ENCODE measurements around the gene POLR2A. TPM values are rescaled to one million over a fixed set of nuclear protein-coding genes. Genes with fewer than 3 reads are reported as not detected.

The POLR2A gene
- total and polyA plus RNA-seq, 4 donors = 13.3 to 54.4 (median 34.8) TPM

DNA sequence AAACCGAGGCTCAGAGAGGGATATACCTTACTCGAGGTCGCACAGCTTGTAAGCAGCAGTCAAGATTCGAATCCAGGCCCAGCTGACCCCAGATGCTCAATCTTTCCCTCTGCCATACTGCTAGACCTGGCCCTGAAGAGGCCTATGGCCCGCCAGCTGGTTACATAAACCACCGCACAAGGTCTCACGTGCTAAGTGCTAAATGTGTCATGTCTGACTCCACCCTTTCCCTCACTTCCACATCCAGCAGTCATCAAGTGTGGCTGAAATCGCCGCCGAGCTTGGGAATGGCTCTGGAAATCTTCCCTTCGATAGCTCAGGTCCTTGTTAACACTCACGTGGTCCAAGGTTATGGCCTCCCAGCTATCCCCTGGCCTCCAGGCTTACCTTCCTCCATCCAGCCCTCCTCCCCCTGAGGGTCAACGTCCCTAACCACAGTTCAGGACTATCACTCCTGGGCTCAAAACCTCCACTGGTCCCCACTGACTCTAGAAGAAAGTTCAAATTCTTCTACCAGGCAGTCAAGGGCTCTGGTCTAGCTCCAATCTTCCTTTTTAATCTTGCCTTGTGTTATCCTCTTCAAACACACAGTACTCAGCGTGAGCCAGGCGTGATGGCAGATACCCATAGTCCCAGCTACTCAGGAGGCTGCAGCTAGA is 8.3 kb upstream of the POLR2A start:
- Histone ChIP-seq H3K9ac (ENCODE audit: low read depth in 1 of 2, low read length in 2 of 2) (no peak overlapping the region), H3K36me3 (ENCODE audit: control insufficient read depth in 4 of 4, insufficient read depth in 3 of 4, low read depth in 1 of 4, low read length in 3 of 4) (no peaks in the 10 kb centered on the region), H3K4me1 (ENCODE audit: control insufficient read depth in 4 of 4, insufficient read depth in 4 of 4, low read length in 3 of 4) (peaks cover 13 to 53% (median 38%) of the 10 kb centered on the region in 4 donors), H3K27ac (ENCODE audit: low read depth in 1 of 2, low read length in 2 of 2) (peak overlapping the region in 1 of 2 donors; percentile 14), H3K4me3 (ENCODE audit: low read depth in 1 of 3, low read length in 3 of 3) (no peak overlapping the region), H3K9me3 (ENCODE audit: control insufficient read depth in 4 of 4, low read length in 3 of 4) (no peaks in the 10 kb centered on the region), H3K27me3 (ENCODE audit: control insufficient read depth in 4 of 4, insufficient read depth in 4 of 4, low read length in 3 of 4) (no peaks in the 10 kb centered on the region)
- TF ChIP-seq NR2F2 (IDR thresholded peaks at IDR 0.05) (no peak), ATF3 (IDR thresholded peaks at IDR 0.05) (no peak), EGR1 (IDR thresholded peaks at IDR 0.05; ENCODE audit: low read depth in 2 of 2) (no peak), RXRA (IDR thresholded peaks at IDR 0.05) (no peak), JUND (IDR thresholded peaks at IDR 0.05) (no peak), TAF1 (conservative IDR thresholded peaks at IDR 0.05) (no peak), GABPA (IDR thresholded peaks at IDR 0.05 in 1 of 2, conservative IDR thresholded peaks at IDR 0.05 in 1 of 2) (no peak), SP1 (IDR thresholded peaks at IDR 0.05) (no peak)
- TF ChIP-seq, protein P1, sequence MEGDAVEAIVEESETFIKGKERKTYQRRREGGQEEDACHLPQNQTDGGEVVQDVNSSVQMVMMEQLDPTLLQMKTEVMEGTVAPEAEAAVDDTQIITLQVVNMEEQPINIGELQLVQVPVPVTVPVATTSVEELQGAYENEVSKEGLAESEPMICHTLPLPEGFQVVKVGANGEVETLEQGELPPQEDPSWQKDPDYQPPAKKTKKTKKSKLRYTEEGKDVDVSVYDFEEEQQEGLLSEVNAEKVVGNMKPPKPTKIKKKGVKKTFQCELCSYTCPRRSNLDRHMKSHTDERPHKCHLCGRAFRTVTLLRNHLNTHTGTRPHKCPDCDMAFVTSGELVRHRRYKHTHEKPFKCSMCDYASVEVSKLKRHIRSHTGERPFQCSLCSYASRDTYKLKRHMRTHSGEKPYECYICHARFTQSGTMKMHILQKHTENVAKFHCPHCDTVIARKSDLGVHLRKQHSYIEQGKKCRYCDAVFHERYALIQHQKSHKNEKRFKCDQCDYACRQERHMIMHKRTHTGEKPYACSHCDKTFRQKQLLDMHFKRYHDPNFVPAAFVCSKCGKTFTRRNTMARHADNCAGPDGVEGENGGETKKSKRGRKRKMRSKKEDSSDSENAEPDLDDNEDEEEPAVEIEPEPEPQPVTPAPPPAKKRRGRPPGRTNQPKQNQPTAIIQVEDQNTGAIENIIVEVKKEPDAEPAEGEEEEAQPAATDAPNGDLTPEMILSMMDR (IDR thresholded peaks at IDR 0.05; ENCODE audit: low read depth, low read length, missing input control) = no peak
- TF ChIP-seq, protein P2, sequence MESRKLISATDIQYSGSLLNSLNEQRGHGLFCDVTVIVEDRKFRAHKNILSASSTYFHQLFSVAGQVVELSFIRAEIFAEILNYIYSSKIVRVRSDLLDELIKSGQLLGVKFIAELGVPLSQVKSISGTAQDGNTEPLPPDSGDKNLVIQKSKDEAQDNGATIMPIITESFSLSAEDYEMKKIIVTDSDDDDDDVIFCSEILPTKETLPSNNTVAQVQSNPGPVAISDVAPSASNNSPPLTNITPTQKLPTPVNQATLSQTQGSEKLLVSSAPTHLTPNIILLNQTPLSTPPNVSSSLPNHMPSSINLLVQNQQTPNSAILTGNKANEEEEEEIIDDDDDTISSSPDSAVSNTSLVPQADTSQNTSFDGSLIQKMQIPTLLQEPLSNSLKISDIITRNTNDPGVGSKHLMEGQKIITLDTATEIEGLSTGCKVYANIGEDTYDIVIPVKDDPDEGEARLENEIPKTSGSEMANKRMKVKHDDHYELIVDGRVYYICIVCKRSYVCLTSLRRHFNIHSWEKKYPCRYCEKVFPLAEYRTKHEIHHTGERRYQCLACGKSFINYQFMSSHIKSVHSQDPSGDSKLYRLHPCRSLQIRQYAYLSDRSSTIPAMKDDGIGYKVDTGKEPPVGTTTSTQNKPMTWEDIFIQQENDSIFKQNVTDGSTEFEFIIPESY (IDR thresholded peaks at IDR 0.05) = no peak
- DNase-seq (ENCODE audit: low spot score) = peak; percentile 57
- 74% methylated on average over 15 of the region's 15 CpGs for WGBS

DNA sequence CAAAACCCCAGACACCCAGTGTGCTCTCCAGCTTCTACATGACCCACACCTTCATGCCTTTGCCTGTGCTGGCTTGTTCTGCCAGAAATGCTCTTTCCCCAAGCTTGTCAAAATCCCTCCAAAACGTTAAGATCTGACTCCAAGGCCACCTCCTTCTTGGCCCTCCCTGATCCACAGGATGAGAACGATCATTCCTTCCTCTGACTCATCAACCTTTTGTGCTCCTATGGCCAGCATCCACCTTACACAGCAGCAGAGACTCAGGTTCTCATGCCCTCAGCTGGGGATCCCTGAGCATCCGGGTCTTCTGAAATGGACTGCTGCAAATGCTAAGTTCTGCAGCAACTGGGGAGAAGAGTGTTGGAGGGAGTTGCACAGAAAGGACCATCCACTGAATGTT is 7.7 kb upstream of the POLR2A start:
- H3K4me3 ChIP-seq (ENCODE audit: low read depth in 1 of 3, low read length in 3 of 3) = no peak overlapping the region
- no peaks in the 10 kb centered on the region for H3K36me3 ChIP-seq (ENCODE audit: control insufficient read depth in 4 of 4, insufficient read depth in 3 of 4, low read depth in 1 of 4, low read length in 3 of 4)
- no peak overlapping the region for H3K9ac ChIP-seq (ENCODE audit: low read depth in 1 of 2, low read length in 2 of 2)
- no peak overlapping the region for H3K27ac ChIP-seq (ENCODE audit: low read depth in 1 of 2, low read length in 2 of 2)
- DNase-seq (ENCODE audit: low spot score) = no peak
- H3K27me3 ChIP-seq (ENCODE audit: control insufficient read depth in 4 of 4, insufficient read depth in 4 of 4, low read length in 3 of 4) = no peaks in the 10 kb centered on the region
- TF ChIP-seq GABPA (IDR thresholded peaks at IDR 0.05 in 1 of 2, conservative IDR thresholded peaks at IDR 0.05 in 1 of 2) (no peak), RAD21 (IDR thresholded peaks at IDR 0.05) (no peak), RXRA (IDR thresholded peaks at IDR 0.05) (no peak), REST (IDR thresholded peaks at IDR 0.05) (no peak), SP1 (IDR thresholded peaks at IDR 0.05) (no peak), ATF3 (IDR thresholded peaks at IDR 0.05) (no peak)
- TF ChIP-seq, protein P3, sequence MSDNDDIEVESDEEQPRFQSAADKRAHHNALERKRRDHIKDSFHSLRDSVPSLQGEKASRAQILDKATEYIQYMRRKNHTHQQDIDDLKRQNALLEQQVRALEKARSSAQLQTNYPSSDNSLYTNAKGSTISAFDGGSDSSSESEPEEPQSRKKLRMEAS (IDR thresholded peaks at IDR 0.05) = no peak
- 54% methylated on average over 3 of the region's 3 CpGs for WGBS
- H3K4me1 ChIP-seq (ENCODE audit: control insufficient read depth in 4 of 4, insufficient read depth in 4 of 4, low read length in 3 of 4) = peaks cover 13 to 53% (median 37%) of the 10 kb centered on the region in 4 donors
- no peaks in the 10 kb centered on the region for H3K9me3 ChIP-seq (ENCODE audit: control insufficient read depth in 4 of 4, low read length in 3 of 4)

Data from liver (tissue), 9 donors.